Stimulated activated CD8-positive, alpha-beta memory T cell treated with anti-CD3 and anti-CD28 coated beads, Interleukin-2, amount 100 ng/mL, for 48 hours (primary cell): Measurements from ENCODE around the gene NHERF2.
"Not testable (repeated sequence)": the region's sequence is repeated elsewhere in the genome, so short reads cannot be mapped to it uniquely, and the experiment has no call there.

Experiments used
- DNase-seq, 2 donors: peaks; one replicate each; pipeline ENCODE4 v3.0.0-alpha.2; 2020; ENCODE audit warnings: low read depth in 2 of 2

NHERF2 gene

DNA sequence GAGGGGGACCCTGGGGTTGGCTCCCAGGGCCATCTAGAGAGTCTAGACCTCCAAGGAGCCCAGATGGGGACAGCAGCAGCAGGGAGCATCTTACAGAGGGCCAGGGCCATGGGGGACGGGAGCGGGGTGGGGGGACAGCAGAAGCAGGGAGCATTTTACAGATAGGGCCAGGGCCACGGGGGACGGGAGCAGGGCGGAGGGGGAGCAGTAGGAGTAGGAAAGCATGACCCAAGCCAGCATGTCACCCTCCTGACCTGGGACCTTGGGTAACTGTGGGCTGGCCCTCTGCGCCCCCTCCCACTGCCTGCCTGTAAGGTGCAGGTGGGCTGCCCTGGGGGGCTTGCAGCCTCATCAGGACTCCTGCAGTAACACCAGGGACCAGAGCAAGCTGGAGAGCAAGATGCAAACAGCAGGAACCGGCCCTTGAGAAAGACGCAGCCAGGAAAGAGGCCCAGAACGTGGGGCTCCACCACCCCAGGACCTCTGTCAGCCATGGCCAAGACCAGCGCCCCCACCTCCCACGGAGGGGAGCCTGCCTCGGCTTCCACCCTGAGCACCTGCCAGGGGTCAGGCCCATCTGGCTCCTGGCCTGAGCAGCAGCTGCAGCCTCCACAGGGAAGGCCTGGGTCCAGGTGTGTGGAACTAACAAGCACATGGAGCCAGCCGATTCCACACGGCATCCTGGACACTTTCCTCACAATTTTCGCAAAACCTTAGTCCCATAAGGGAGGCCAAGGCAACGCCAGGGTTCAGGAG lies 19.4 kb upstream of the NHERF2 start:
- DNase-seq: no peak

DNA sequence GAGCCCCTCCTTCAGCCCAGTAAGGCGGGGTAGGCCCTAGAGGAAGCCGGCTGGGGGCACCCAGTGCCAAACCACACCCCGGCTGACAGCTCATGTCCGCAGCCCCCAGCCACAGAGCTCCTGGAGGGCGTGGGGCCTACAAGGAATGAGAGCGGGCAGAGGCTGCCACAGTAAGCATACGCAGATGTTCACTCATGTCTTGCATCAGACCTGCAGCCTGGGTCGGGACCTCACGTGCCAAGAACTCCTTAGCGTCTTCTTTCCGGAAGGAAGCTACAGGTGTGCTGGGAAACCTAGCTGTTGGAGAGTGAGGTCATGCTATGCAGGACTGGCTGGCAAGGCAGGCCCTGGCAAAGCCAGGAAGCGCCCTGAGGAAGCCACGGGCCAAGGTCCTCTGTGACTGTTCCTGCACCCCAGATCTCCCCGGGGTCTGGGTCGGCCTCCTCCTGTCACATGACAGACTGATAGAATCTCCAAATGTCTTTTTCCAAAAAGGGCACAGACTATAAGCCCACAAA lies 18.6 kb upstream of the NHERF2 start:
- no peak for DNase-seq

DNA sequence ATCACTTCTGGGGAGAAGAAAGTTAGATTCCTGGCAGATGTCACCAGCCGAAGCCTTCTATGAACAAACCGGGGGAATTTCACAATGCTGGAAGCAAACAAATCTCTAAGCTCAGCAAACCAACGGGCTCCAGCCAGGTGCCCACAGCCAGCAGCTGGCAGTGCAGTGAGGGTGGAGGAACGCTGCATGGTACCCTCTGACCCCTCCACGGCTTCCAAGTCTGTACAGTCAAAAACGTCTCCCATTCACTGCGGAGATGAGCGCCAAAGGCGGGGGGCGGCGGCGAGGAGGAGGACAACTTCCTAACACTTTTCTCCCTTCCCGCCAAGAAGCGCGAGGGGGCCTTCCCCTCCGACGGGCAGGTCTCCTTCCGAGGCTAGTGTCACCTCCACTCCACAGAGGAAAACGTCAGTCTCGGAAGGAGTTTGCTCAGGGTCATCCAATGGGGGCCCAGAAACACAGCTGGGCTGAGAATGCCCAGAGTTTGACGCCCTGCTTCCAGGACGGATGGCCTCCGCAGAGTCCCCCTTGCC lies 18.0 kb upstream of the NHERF2 start:
- no peak for DNase-seq

DNA sequence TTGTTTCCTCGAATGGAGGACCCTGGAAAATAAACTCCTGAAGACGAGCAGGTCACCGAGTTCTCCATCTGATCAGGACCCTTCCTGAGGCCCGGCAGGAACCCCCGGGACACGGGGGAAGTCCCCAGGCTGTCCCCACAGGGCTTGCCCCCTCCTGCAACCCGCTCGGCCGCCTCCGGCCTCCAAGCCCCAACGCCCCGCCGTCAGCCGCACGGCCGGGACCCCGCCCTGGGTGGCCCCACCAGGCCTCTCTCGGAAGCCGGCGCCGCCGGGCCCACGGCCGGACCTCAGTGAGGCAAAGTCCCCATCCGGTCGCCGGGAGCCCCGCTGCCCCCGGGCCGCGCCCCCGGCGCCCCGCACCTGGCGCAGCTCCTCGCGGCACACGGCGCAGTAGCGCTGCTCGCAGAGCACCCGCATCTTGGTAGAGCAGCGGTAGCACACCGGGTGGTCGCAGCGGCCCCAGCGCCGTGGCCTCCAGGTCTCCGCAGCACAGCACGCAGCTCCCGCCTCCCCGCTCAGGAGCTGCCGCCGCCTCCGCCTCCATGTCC lies 17.5 kb upstream of the NHERF2 start:
- DNase-seq: no peak

DNA sequence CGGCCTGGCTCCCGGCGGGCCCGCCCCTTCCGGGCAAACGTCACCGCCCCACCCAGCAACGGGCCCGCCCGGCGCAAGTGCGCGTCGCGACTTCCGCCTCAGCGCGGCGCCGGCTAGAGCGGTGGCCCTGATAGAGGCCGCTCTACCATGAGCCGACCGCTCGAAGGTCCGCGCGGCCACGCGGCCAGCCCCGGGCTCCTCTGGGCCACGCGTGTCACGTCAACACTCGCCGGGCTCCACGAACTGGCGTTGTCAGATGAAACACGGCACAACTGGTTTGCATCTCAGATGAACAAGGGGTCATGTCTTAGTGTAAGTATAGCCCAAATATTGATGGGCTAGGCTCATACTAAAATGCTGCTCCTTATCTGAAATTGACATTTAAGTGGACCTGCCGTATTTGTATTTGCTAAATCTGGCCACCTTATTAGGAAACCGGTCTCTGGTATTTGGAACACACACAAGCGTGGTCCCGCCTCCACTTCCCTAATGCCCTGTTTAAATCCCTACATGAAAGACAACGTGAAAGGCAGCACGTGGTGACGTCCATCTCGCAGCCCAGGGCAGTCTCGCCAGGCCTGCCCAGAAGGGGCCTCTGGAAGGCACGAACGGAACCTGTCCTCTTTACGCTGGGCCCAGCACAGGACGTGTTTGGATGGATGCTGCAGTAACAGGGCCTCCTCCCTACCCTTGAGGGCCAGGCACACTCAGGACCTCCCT lies 16.8 kb upstream of the NHERF2 start, which contains the start of gene ZNF598:
ZNF598 (minus strand) TSS at position 31 of the 720 bp plus-strand sequence.
- peak; percentile 63 to 76 for DNase-seq

DNA sequence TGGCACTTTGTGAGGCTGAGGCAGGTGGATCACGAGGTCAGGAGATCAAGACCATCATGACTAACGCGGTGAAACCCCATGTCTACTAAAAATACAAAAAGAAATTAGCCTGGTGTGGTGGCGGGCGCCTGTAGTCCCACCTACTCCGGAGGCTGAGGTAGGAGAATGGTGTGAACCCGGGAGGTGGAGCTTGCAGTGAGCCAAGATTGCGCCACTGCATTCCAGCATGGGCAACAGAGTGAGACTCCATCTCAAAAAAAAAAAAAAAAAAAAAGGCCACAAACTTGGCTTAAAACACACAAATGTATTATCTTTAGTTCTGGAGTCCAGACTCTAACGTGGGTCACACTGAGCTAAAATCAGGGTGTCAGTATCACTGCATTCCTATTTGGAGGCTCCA lies 15.0 kb upstream of the NHERF2 start:
- DNase-seq: not testable (repeated sequence)

DNA sequence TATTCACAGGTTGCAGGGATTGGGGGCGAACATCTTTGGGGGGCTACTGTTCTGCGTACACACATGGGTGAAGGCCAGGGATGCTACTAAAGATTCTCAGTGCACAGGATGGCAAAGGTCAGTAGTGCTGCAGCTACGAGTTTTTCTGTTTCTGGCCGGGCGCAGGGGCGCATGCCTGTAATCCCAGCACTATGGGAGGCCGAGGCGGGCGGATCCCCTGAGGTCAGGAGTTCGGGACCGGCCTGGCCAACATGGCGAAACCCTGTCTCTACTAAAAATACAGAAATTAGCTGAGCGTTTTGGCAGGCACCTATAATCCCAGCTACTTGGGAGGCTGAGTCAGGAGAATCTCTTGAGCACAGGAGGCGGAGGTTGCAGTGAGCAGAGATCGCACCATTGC lies 13.2 kb upstream of the NHERF2 start:
- DNase-seq: no peak

DNA sequence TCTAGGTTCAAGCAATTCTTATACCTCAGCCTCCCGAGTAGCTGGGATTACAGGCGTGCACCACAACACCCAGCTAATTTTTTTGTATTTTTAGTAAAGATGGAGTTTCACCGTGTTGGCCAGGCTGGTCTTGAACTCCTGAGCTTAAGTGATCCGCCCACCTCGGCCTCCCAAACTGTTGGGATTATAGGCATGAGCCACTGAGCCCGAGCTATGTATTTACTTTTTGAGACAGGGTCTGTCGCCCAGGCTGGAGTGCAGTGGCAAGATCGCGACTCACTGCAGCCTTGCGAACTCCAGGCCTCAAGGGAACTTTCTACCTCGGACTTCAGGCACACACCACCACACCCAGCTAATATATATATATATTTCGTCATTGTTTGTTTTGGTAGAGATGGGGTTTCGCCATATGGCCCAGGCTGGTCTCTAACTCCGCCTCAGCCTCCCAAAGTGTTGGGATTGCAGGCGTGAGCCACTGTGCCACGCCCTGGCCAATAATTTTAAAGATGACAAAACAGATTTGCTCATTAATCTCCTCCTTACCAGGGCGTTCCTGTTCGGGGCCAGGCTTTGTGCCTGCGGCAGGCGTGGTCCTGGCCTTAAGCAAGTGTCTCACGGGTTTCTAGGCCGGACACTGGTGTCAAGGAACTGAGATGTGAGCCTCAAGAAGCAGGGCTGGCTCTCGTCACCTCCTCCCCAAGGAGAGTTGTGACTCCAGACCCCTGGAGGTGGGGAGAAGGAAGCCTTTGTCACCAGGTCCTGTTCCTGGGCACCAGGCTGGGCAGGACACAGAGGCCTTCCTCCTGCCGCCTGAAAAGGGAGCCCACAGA lies 11.4 kb upstream of the NHERF2 start:
- DNase-seq: no peak

DNA sequence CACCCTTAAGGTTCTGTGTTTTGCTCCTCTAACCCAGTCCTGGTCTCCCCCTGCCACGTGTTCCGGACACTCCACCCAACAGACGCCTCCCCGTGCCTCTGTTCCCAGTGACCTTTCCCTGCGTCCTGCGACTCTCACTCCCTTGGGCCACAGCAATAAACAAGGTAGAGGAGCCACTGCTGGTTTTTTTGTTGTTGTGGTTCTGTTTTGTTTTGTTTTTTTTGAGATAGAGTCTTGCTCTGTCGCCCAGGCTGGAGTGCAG lies 10.8 kb upstream of the NHERF2 start:
- DNase-seq: no peak

DNA sequence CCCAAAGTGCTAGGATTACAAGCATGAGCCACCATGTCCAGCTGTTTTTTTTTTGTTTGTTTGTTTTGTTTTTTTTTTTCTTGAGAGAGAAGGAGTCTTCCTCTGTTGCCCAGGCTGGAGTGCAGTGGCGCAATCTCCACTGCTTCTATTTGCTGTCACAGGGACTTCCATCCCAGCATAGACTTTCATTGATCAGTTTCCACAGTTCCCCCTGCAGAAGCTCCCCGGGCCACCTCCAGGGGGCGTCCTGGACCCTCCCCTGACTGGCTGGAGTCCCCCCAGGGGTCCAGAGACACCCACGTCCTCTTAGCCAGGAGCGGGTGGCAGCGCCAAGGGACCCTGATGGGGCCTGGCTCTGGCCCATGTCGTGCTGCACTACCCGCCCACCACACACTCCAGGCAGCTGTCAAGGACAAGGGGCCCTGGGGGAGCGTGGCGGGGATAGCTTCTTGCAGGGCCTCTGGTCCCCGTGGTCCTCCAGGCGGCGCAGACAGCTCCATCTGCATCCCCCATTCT lies 10.2 kb upstream of the NHERF2 start:
- DNase-seq: no peak

DNA sequence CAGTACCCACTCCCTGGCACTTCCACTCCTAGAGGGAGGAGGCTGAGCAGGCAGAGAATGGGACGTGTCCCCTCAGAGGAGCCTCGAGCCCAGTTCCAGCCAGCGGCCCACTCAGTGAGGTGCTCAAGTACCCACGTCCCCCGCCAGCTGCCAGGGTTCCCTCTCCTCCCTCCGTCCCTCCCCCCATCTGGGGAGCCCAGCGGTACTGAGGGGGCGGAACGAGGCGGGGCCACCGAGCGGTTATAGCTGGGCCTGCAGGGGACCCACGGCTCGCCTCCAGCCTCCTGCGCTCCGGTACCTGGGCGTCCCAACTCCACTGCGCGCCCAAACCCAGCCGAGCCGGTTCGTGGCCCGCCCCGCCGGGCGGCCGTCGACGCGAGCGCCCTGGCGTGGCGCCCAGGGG lies 7.2 kb upstream of the NHERF2 start, which contains the start of gene NPW:
NPW (plus strand) TSS at position 268 of the 403 bp plus-strand sequence.
- DNase-seq: peak in 1 of 2 donors; percentile 33

DNA sequence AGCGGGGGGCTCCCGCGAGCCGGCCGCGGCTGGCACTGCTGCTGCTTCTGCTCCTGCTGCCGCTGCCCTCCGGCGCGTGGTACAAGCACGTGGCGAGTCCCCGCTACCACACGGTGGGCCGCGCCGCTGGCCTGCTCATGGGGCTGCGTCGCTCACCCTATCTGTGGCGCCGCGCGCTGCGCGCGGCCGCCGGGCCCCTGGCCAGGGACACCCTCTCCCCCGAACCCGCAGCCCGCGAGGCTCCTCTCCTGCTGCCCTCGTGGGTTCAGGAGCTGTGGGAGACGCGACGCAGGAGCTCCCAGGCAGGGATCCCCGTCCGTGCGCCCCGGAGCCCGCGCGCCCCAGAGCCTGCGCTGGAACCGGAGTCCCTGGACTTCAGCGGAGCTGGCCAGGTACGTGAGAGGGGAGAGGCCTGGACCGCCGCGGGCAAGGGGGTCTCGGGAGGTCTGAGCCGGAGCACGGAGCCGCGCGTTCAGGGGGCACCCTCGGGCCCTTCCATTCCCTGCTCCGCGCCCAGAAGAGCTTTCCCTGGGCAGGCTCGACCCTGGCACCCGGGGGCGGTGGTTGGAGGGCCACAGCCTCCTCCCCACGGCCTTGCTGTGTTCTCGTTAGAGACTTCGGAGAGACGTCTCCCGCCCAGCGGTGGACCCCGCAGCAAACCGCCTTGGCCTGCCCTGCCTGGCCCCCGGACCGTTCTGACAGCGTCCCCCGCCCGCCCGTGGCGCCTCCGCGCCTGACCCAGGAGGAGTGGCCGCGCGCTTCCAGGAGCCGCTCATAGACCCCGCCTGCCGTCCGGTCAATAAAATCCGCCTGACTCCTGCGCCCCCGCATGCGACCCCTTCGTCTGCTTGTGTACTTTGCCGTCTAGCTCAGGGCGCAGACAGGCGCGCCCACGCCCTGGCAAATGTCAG lies 6.5 kb upstream of the NHERF2 start:
- no peak for DNase-seq

DNA sequence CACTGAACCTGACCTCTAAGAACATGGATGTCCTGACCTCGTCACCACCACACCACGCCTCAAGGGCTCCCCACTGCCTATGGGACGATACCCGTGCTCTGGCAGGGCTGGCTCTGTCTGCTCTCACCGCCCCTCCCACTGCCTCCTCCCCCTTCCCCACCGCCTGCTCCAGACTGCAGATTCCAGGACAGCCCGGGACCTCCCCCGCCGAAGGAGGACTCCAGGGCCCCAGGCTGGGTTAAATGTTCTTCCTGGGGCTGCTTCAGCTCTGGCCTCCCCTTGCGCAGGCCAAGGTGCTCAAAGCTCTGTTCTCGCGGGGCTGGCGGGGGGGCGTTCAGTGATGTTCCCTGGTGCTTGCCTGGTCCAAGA lies 4.0 kb upstream of the NHERF2 start:
- no peak for DNase-seq

DNA sequence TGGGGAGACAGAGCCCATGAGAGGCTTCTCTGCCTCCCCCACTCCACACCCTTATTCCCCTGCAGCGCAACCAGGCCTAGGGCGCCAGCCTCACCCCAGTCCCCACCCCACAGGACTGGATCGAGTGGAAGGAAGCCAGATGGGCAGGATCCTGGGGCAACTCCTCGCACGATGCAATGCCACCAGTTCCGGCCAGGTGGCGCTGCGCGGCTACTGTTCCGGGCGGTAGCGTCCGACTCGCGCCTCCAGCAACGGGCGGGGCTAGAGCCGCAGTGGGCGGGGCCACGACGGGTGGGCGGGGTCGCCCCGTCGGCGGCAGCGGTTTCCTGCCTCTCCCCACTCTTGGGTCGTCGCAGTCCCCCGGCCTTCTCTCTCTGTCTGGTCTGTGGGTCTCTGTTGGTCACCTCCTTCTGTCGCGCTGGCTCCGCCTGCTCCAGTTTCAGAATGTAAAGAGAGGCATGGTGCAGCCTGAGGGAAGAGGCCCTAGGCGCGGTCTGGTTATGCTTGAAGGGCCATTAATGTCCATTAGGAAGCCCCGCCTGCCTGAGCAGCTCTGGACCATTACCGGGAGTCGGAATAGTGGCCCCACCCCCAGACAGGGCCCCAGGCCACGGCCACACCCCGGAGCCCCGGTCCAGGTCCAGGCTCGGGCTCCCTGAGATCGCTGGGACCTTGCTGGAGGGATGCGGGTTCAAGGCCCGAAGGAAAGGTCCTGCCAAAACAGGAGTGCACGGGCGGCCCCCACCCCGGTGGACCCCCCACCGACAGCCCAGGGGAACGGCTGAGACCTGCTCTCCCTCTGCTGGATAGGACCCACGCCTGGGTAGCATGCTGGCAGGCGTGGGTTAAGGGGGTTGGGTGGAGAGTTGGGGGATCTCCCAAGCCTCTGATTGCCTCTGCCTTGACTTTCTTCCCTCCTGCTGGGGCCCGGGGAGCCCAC lies 3.3 kb upstream of the NHERF2 start:
- peak; percentile 92 to 95 for DNase-seq

DNA sequence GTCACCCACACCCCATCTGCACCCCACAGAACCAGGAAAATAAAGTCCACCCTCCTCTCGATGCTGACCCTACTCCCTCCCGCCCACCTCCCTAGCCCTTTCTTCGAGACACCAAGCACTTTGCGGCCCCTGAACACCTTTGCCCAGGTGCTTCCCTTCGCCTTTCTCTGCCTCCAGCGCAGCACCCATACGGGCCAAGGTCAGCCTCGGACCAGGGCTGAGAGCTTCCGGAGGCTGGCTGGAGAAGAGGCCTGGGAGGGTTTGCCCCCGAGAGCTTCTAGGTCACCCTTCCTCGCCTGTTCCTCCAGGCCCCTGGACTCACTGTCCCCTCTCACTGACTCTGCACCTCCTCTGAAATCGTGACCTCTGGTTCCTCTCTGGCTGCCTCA lies 2.7 kb upstream of the NHERF2 start:
- DNase-seq: no peak

DNA sequence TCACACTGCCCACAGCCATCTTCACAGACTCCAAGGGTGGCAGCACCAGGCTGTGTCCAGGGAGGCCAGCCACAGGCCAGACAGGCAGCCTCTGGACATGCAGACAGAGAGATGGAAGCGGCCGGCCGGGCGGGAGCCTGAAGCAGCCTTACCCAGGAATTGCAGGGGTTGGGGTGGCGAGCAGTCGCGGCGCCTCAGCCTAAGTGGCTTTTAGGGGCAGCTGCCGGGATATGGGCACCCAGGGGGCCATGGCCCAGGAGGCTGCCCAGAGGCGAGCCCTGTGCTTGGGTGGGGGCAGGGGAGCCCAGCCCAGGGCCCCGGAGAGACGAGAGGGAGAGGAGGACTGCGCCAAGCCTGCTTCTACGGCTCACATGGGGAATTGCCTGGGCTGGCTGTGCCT lies 1.5 kb upstream of the NHERF2 start:
- DNase-seq: no peak

DNA sequence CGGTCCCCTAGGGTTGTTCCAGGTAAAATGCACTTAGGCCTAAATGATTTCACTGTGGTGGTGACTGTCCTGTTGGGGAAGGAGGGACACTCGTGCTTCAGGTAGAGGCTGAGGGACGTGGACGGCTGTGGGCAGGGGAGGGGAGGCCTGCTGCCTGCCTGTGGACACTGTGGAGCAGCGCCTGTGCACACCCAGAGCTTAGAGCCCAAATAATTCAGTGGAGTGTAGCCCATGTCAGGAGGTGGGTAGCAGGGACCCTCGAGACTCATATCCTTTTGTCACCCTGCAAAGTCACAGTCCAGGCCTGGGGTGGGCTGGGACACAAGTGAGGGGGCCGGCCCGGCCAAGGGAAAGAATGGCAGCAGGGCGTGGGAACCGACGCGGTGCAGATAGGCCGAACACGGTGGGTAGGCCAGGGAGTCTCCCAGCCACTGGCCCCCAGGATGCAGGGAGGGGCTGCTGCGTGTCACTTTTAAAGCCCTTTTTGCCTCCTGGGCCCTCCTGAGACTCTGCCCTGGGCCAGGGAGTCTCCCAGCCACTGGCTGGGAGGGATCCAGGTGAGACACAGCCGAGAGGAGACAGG lies 733 bp upstream of the NHERF2 start:
- DNase-seq: no peak

DNA sequence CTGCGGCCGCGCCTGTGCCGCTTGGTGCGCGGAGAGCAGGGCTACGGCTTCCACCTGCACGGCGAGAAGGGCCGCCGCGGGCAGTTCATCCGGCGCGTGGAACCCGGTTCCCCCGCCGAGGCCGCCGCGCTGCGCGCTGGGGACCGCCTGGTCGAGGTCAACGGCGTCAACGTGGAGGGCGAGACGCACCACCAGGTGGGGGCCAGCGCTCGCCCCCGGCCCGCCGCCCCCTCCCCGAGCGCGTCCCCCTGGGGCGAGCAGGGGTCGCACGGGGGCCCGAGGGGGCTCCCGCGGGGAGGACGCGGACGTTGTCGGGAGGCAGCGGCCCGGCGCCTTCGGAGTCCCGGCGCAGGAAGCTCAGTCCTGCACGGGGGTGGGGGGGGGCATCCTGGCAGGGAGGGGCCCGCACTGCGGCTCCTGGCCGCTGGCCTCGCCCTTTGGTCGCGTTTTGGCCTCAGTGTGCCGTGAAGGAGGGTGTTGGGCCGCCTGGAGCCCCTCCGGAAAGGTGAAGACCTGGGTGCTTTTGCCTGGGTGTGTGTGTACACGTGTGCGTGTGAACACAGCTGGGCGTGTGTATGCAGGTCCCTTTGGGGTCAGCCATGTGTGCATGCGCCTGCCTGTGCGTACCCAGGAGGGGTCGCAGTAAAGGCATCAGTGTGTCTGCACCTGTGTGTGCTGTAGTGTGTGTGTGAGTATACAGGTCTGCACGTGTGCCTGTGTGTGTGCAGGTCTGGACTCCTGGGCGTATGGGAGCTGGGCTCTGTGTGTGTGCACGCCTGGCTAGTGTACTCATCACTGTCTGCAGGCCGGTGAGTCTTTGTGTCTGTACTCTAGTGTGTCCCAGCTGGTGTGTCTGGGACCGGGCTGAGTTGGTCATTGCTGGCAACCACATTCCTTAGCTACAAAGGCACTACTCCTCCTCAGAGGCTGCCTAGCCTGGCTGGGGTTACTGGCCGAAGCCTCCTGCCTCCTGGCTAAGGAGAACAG lies 615 bp downstream of the NHERF2 start:
- DNase-seq: no peak
